ENCODE results near the gene HES5.

DNA sequence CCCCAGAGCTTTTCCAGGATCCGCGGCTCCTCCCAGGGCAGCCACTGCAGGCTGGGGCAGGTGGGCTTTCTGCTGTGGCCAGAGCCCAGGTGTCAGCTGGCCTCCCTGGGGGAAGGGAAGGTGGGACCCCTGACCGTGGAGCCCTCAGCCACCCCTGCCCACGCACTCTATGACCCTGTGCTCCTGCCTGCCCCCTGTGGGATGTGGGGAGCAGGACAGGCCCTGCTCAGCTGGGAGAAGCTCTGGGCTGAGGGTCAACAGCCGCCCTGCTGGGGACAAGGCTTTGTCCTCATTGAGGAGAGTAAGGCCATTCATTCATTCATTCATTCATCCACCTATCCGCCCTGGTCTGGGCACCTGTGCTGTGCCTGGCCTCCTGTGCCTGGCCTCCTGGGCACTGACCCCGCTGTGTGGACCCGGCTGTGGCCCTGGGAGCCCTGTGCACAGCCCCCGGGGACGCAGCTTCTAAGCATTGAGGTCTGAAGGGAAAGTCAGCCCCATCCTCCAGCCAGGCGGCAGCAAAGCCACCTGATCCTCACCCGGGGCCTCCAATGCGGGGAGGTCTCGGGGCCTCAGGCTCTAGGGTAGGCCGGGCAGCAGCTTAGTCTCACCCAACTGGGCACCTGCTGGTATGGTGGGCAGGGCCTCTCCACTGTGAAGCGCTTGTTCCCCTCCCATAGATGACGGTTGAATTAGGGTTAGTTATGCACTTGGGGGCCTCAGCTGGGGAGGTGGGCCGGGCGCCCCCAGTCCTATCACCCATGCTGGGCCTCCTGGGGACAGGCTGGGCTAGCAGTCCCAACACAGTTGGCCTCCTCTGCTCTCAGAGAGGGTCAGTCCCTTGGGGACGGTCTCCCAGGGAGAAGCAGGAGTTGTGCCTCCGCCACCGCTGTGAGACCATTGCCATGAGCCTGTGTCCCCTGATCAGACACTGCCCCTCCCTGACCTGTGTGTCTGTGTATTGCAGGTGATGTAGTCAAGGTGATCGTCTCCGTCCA lies 32.1 kb upstream of the HES5 start:
- TF ChIP-seq, protein P1, sequence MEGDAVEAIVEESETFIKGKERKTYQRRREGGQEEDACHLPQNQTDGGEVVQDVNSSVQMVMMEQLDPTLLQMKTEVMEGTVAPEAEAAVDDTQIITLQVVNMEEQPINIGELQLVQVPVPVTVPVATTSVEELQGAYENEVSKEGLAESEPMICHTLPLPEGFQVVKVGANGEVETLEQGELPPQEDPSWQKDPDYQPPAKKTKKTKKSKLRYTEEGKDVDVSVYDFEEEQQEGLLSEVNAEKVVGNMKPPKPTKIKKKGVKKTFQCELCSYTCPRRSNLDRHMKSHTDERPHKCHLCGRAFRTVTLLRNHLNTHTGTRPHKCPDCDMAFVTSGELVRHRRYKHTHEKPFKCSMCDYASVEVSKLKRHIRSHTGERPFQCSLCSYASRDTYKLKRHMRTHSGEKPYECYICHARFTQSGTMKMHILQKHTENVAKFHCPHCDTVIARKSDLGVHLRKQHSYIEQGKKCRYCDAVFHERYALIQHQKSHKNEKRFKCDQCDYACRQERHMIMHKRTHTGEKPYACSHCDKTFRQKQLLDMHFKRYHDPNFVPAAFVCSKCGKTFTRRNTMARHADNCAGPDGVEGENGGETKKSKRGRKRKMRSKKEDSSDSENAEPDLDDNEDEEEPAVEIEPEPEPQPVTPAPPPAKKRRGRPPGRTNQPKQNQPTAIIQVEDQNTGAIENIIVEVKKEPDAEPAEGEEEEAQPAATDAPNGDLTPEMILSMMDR (IDR thresholded peaks at IDR 0.05; ENCODE audit: low read depth, low read length, poor library complexity, severe bottlenecking), result peak; percentile 67
- TF ChIP-seq EZH2phosphoT487 (IDR thresholded peaks at IDR 0.05; ENCODE audit: borderline replicate concordance, low read length), result no peak
